HG03025 (cell line): ENCODE measurements around the gene PLS3.
"Not testable (repeated sequence)": the region's sequence is repeated elsewhere in the genome, so short reads cannot be mapped to it uniquely, and the experiment has no call there.

Experiments
- ATAC-seq: cut with Tn5 transposase; IDR thresholded peaks from one replicate; pipeline ENCODE4 v1.9.1; 2021; ENCODE audit warnings: mild to moderate bottlenecking, moderate library complexity; ENCODE audit not compliant: unreplicated experiment, low FRiP score

The PLS3 gene

DNA sequence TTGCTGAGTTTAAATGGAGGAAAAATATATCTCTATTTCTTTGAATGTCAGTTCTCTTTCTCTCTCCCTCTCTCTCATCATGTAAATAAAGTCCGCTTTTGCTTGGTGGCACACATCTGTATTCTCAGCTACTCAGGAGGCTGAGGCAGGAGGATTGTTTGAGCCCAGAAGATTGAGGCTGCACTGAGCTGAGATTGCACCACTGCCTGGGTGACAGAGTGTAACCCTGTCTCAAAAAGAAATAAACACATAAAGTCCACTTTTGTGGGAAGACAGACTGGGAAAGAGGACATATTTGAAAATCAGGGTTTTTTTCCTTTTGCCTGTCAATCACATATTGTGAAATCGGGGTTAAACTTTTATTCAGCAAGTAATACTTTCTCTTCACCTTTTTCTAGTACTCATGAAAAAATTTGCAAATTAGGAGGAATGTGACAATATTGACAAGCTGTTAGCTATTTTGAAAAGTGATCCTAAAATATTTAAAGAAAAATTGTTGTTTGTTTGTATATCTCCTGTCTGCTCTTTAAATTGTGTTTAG, 42.6 kb downstream of the PLS3 start:
- ATAC-seq: no peak

DNA sequence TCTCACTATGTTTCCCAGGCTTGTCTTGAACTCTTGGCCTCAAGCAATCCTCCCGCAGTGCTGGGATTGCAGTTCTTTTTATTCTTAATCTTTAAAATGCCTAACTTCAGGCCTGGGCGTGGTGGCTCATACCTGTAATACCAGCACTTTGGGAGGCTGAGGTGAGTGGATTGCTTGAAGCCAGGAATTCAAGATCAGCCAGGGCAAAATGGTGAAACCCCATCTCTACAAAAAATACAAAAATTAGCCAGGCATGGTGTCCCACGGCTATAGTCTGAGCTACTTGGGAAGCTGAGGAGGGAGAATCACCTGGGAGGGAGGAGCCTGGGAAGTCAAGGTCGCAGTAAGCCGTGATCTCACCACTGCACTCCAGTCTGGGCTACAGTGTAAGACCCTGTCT, 45.9 kb downstream of the PLS3 start:
- ATAC-seq: no peak

DNA sequence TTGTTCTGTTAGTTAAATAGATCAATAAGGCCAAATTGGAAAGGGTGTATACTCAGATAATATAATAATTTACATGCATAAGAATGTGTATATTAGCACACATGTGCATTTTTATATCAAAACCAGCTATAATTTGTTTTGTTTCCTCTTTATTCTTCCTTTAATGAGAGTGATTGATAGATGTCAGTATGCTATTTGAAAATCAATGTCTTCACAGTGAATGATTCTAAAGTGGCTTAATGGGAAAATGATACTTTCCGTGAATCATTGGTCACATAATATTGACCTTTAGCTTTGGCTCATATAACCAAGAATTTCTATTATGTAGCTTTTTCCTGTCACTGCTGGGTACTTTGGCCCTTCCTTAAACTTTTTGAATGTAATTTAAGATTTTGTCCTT, 48.6 kb downstream of the PLS3 start:
- ATAC-seq: no peak

DNA sequence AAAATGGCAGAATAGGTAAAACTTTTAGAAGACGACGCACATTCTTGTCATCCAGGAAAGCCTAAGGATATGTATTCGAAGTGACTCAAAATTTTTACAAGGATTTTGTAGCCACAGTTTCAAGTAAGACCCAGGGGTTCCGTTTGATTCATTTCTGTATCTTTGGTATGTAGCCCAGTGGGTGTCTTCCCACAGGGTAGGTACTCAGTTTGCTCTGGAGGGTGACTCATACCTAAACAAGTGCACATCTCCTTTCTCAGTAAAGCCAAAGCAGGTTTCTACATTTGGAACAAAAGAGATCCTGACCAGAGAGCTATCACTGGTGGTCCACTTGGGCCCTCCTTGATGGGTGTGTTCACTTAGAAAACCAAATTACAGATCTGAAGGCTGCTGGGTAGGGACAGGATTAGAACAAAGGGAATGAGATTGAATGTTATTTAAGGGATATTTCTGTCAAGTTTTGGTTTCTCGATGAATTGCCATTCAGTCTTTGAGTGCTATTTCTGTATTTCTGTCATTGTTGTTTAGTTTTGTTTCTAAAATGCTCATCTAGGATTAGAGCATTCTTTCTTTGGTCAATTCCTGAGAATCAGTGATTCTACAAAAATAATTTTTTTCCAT, 56.1 kb downstream of the PLS3 start:
- ATAC-seq: peak; percentile 88

DNA sequence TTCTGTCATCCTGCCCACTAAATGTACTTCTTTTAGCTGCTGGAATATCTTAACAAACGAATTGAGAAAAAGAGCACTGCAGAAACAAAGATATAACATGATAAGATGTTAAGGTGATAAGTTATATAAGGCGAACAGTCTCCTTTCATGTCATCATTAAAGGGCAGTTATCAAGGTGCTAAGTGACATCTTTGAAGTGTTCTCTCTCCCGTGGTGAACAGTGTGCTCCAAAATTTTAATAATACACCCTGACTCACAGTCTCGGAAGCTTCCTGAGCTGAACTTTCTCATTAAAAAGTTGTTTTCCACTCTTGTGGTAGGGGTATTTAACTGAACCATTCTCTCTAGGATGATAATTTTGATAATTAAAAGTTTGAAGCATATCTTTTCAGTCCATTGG, 61.6 kb downstream of the PLS3 start:
- no peak for ATAC-seq

DNA sequence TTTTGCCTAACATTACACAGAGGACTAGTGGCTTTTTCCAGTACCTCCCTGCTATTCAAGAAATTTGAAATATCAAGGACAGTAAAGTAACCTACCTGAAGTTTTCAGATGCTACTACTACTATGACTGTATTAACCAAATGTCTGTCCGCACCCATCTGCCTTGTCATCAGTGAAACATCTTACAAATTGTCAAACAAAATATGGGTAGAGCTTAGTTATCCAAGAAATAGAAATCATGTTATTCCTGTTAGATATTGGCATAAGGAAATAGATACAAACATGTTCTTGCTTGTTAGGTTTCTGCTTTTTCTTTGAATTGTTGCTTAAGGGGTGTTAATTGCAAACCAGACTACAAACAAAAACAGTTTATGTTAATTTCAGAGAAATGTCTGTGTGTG, 63.9 kb downstream of the PLS3 start:
- no peak for ATAC-seq

DNA sequence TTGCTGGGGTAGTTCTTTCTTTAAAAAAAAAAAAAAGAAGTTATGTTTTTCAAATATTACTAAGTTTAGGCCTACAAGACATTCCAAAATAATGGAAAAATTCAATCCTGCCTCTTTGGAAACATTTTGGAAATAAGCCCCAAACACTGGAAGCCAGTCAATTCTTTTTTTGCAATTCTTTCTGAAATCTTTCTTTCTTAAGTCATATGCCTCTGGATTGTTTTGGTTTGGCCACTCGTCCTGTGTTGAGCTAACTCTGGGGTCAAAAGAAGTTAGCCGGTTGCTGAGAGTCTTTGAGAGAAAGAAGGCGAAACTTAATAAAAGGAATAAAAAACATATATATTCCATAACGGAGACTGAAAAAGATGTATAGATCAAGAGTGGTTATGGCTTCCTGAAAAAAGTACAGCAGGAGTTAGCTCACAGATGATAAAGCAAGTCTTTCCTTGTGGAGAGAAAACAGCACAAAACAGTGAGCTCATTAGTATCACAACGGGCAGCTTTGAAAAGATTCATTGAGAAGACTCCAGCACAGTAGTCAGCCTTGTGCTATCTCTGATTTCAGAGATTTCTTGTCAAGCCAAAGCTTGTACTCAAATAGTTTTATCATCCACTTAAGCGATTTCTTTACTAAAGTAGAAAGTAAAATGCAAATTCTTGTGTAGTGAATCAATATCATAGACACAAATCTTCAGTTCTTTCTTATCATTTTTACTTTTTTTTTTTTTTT, 64.8 kb downstream of the PLS3 start:
- no peak for ATAC-seq

DNA sequence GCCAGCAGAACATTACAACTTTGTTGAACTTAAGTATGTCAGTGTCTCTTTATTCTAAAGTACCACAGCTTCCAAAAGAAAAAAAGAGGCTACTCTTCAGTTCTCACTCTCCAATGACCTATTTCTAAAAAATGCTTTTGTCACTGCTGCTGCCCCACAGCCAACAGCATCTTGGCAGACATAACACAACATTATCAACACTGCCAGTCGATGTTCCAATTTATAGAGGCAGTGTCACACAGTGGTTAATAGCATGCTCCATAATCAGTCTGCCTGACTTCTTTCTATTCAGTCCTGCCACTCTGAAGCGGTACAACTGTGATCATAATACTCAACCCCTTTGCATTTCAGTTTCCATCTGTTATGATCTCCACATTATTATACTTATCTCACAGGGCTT, 69.2 kb downstream of the PLS3 start:
- no peak for ATAC-seq

DNA sequence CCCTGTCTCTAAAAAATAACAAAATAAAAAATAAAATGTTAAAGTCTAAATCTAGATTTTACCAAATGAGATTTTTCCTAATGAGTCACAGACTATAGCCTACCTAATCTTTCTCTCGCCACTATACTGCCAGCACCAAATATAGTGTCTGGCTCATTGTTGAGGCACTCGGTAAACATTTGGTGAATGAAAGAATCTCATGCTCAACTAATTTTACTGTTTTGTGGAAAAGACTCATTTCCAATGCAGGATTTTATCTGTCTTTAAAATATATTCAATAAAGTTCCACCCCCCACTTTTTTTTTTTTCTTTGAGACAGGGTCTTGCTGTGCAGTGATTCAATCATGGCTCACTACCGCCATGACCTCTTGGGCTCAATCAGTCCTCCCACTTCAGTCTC, 71.5 kb downstream of the PLS3 start:
- no peak for ATAC-seq

DNA sequence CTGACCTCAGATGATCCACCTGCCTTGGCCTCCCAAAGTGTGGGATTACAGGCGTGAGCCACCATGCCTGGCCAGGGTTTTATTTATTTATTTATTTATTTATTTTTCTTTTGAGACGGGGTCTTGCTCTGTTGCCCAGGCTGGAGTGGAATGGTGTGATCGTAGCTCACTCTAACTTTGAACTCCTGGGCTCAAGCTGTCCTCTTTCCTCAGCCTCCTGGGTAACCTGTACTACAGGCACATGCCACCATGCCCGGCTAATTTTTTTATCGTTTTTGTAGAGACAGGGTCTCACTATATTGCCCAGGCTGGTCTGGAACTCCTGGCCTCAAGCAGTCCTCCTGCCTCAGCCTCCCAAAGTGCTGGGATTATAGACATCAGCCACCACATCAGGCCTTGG, 72.4 kb downstream of the PLS3 start:
- not testable (repeated sequence) for ATAC-seq

DNA sequence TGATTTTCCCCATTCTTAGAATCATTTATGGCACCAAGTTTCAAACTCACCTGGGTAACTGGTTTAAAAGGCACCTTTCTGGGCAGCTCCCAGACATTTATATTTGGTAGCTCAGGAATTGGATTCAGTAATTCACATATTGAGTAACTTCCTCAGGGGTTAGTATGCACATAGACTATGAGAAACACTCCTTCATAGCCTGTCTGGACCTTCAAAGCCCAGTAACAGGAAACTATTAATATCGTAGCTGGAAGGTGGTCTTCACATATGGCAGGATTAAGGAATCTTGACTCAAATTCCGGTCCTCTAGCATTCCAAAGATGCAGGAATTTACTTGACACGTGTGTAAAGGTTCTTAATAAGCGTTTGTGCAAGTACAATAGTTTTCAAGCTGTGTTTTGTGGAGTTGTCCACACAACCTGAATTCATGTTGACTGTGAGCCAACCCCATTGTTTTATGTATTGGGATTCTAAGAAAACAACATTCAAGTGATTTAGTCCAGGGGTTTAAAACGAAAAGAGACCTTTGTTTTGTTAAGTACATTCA, 78.4 kb downstream of the PLS3 start:
- no peak for ATAC-seq

DNA sequence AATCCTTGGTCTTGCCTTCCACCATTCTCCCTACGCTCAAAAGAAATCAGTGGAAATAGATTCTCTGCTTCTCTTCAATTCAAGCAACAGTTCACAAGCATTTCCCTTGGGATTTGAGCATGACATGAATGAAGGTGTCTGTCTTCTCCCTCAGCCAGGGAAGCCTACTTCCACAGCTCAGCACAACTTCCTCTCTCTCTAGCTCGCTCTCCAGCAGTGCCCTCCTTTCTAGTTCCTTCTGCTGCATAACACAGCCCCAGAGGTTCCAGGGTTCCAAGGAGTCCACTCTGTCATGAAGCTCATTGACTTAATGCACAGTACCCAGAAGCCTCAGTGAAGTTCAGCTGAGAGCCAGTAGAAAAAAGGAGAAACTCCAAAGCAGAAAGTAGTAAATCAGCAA, 81.3 kb downstream of the PLS3 start:
- no peak for ATAC-seq

DNA sequence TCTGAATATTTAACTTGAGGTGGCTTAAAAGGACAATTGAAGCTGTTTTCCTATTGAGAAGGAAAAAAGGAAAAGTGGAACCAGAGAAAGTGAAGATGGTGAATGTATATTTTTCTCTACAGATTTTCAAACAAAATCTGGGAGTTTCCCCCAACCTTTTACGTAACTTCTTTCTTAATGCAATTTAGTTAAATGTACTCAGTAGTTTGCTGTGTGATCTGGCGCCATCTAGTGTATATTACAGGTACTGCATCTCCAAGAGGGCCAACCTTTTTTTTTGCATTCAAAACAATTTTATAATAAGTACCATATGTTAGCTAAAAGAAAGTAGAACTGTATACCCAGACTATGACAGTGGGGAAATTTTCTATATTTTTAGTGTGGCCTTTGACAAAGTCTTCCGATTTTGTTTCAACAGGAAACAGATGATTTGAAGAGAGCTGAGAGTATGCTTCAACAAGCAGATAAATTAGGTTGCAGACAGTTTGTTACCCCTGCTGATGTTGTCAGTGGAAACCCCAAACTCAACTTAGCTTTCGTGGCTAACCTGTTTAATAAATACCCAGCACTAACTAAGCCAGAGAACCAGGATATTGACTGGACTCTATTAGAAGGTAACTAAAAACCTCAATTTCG, 82.0 kb downstream of the PLS3 start:
- ATAC-seq: no peak

DNA sequence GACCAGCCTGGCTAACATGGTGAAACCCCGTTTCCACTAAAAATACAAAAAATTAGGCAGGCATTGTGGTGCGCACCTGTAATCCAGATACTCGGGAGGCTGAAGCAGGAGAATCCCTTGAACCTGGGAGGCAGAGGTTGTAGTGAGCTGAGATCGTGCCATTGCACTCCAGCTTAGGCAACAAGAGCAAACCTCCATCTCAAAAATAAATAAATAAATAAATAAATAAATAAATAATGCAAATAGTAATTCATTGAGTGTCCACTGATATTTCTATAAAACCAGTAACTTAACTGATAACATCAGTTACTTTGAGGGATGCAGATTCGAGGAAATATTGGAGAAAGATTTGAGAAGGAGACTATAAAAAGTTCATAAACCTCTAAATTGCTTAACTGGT, 83.4 kb downstream of the PLS3 start:
- not testable (repeated sequence) for ATAC-seq

DNA sequence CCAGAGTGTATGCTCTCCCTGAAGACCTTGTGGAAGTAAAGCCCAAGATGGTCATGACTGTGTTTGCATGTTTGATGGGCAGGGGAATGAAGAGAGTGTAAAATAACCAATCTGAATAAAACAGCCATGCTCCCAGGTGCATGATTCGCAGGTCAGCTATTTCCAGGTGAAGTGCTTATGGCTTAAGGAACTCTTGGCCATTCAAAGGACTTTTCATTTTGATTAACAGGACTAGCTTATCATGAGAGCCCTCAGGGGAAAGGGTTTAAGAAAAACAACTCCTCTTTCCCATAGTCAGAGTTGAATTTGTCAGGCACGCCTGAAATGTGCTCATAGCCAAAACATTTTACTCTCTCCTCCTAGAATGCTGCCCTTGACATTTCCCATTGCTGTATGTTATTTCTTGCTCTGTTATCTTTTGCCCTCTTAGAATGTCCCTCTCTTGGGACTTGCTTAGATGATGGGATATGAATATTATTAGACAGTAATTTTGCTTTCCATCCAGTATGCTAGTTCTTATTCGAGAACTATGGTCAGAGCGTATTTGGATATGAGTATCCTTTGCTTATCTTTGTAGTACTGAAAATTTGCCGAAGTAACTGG, 88.6 kb downstream of the PLS3 start:
- no peak for ATAC-seq

DNA sequence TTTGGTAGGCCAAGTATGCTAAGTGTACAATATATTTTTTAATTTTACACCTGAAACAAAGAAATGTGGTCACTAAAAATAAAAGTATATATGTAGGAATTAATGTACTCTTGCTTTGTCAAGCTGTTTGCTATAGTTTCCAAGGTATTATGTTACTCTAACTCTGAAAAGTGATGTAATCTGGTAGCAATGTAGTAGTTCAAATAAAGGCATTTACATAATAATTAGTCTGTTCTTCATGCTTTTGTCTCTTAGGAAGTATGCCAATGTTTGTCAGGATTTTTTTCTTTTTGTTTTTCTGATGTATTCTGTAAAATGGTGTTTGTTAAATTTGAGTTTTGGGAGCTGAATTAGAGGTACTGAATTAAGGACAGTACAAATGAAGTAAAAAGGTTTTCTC, 89.5 kb downstream of the PLS3 start:
- no peak for ATAC-seq

DNA sequence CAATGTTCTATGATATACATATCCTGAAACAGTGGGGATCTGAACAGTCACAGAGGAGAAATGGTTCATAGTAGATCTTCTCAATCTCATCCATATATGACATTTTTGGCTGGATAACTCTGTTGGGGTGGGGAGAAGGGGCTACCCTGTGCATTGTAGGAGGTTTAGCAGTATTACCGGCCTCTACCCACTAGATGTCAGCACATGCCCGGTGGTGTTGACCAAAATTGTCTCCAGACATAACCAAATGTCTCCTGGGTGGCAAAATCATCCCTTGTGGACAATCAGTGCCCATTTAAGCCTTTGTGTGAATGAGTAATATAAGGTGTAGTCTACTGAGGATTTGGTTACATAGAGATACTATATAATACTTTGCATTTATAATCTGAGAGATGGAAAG, 89.9 kb downstream of the PLS3 start:
- ATAC-seq: no peak

DNA sequence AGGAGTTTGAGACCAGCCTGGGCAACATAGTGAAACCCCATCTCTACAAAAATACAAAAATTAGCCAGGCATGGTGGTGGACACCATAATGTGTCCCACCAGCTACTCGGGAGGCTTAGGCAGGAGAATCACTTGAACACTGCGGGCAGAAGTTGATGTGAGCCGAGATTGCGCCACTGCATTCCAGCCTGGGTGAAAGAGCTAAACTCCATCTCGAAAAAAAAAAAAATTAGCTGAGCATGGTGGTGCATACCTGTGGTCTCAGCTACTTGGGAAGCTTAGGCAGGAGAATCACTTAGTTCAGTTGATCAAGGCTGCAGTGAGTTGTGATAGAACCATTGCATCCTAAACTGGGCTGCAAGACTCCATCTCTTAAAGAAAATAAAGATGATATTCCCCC, 91.2 kb downstream of the PLS3 start:
- ATAC-seq: no peak

DNA sequence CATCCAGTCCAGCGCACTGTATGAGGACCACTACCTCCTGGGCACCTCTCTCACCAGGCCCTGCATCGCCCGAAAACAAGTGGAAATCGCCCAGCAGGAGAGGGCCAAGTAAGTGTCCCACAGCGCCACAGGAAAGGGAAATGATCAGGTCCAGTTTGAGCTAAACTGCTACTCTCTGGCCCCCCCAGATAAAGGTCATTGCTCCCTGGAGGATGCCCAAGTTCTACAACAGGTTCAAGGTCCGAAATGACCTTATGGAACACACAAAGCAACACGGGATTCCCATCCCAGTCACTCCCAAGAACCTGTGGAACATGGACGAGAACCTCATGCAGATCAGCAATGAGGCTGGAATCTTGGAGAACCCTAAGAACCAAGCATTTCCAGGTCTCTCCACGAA, 104.1 kb downstream of the PLS3 start:
- no peak for ATAC-seq

DNA sequence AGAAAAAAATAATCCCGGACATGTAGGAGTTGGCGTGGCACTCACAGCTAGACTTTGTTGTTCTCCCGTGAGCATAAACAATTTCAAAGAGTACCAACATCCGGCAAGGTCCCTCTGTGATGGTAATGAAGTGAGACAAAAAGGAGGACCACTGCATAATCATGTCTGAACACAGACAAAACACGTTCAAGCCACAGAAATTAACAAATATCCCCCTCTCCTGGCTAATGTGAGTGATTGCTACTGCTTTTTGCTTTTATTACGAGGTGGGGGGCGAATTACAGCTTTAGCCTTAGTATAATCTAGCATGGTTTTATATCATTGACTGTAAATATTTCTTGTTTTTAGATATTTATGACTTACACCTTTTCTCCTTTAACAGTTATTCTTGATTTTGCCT, 118.5 kb downstream of the PLS3 start:
- ATAC-seq: no peak

DNA sequence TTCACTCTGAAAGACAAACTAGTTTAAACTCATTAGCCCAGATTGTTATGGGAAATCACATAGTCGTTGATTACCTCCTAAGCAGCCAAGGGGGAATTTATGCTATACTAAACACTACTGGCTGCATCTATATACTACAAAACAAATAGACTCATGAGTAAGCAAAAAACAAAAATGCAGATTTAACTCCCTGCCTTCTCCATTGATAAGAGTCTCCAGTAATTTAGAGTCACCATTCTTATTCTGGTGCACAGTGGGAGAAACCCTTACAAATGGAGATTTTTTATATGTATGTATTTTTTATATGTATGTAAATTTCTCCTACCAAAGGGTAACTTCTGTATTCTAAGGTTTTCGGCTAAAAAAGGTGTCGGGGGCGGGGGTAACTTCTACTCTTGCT, 126.6 kb downstream of the PLS3 start:
- no peak for ATAC-seq
